Effector memory CD4-positive, alpha-beta T cell (primary cell): ENCODE data around the gene SRCIN1.
"Not testable (repeated sequence)": the region's sequence is repeated elsewhere in the genome, so short reads cannot be mapped to it uniquely, and the experiment has no call there.

ENCODE experiments used
- DNase-seq, 3 donors: peaks; one replicate each; pipeline ENCODE4 v3.0.0-alpha.2; 2020
- H3K27ac ChIP-seq: 2 replicates; pipeline ENCODE4 v1.7.0; 2013; ENCODE audit warnings: mild to moderate bottlenecking, low read length, moderate library complexity; ENCODE audit not compliant: insufficient read depth, poor library complexity, severe bottlenecking
- H3K27me3 ChIP-seq: replicated peaks from 2 replicates; pipeline ENCODE4 v1.7.0; 2013; ENCODE audit warnings: mild to moderate bottlenecking, low read length; ENCODE audit not compliant: insufficient read depth, control insufficient read depth, poor library complexity, severe bottlenecking
- H3K36me3 ChIP-seq: 2 replicates; pipeline ENCODE4 v1.7.0; 2013; ENCODE audit warnings: mild to moderate bottlenecking, low read length, moderate library complexity; ENCODE audit not compliant: control insufficient read depth, insufficient read depth
- H3K4me1 ChIP-seq: 2 replicates; pipeline ENCODE4 v1.7.0; 2013; ENCODE audit warnings: low read length, mild to moderate bottlenecking; ENCODE audit not compliant: control insufficient read depth, insufficient read depth, poor library complexity, severe bottlenecking
- H3K4me3 ChIP-seq: 2 replicates; pipeline ENCODE4 v1.7.0; 2013; ENCODE audit warnings: low read length, low read depth, mild to moderate bottlenecking; ENCODE audit not compliant: insufficient read depth, poor library complexity, severe bottlenecking
- H3K9me3 ChIP-seq: 2 replicates; pipeline ENCODE4 v1.7.0; 2013; ENCODE audit warnings: mild to moderate bottlenecking, low read length, moderate library complexity; ENCODE audit not compliant: control insufficient read depth
- total RNA-seq, 3 donors: gene quantifications; one replicate each; lab custom pipeline; 2026; lab: John Stamatoyannopoulos, UW

The SRCIN1 gene, protein sequence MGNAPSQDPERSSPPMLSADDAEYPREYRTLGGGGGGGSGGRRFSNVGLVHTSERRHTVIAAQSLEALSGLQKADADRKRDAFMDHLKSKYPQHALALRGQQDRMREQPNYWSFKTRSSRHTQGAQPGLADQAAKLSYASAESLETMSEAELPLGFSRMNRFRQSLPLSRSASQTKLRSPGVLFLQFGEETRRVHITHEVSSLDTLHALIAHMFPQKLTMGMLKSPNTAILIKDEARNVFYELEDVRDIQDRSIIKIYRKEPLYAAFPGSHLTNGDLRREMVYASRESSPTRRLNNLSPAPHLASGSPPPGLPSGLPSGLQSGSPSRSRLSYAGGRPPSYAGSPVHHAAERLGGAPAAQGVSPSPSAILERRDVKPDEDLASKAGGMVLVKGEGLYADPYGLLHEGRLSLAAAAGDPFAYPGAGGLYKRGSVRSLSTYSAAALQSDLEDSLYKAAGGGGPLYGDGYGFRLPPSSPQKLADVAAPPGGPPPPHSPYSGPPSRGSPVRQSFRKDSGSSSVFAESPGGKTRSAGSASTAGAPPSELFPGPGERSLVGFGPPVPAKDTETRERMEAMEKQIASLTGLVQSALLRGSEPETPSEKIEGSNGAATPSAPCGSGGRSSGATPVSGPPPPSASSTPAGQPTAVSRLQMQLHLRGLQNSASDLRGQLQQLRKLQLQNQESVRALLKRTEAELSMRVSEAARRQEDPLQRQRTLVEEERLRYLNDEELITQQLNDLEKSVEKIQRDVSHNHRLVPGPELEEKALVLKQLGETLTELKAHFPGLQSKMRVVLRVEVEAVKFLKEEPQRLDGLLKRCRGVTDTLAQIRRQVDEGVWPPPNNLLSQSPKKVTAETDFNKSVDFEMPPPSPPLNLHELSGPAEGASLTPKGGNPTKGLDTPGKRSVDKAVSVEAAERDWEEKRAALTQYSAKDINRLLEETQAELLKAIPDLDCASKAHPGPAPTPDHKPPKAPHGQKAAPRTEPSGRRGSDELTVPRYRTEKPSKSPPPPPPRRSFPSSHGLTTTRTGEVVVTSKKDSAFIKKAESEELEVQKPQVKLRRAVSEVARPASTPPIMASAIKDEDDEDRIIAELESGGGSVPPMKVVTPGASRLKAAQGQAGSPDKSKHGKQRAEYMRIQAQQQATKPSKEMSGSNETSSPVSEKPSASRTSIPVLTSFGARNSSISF
- total RNA-seq = 0 to 0.61 (median 0.17) reads per million in 3 donors

DNA sequence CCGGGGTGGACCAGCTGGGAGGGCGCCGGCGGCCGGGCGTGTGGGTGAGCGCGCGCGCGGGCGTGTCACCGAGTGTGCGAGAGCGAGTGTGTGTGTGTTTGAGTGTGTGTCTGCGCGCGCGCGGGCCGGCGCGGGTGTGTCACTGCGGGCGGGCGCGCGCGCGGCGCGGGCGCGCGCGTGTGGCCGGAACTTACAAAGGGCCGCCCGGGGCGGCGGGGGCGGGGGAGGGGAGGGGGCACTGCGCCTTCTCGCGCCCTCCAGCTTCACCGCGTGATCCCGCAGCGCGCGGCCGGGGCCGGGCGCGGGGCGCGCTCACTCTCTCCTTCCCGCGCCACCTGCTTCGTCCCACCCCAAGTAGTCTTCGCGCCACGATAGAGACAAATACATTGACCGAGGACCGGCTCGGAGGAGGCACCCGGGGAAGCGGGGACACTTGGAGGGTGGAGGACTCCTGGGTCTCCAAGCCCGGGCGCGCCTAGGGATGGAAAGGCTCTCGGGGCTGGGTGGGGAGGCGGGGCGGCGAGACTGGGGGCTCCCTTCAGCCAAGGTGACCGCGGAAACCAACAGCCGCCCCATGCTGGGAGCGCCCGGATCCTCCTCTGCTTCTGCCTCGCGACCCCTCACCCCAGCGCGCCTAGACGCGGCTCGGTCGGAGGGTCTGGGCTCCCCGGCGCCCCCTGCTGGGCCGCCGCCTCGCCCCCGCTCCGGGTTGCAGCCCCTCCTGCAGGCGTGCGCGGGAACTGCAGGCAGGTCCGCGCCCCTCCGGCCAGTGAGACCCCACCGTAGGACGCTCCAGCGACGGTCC is at the start of gene SRCIN1:
Gene SRCIN1, minus strand, starts transcription at position 112 of the 805 bp plus-strand sequence. CDS start 247 bp downstream, outside the sequence.
- Histone ChIP-seq H3K27ac (no peak within 1 kb of the TSS), H3K36me3 (no peaks in the 10 kb centered on the region), H3K4me3 (peak within 1 kb of the TSS; percentile 62), H3K27me3 (peaks cover 50% of the 10 kb centered on the region), H3K9me3 (no peaks in the 10 kb centered on the region), H3K4me1 (peaks cover 17% of the 10 kb centered on the region)
- DNase-seq = peak in 1 of 3 donors; percentile 9

DNA sequence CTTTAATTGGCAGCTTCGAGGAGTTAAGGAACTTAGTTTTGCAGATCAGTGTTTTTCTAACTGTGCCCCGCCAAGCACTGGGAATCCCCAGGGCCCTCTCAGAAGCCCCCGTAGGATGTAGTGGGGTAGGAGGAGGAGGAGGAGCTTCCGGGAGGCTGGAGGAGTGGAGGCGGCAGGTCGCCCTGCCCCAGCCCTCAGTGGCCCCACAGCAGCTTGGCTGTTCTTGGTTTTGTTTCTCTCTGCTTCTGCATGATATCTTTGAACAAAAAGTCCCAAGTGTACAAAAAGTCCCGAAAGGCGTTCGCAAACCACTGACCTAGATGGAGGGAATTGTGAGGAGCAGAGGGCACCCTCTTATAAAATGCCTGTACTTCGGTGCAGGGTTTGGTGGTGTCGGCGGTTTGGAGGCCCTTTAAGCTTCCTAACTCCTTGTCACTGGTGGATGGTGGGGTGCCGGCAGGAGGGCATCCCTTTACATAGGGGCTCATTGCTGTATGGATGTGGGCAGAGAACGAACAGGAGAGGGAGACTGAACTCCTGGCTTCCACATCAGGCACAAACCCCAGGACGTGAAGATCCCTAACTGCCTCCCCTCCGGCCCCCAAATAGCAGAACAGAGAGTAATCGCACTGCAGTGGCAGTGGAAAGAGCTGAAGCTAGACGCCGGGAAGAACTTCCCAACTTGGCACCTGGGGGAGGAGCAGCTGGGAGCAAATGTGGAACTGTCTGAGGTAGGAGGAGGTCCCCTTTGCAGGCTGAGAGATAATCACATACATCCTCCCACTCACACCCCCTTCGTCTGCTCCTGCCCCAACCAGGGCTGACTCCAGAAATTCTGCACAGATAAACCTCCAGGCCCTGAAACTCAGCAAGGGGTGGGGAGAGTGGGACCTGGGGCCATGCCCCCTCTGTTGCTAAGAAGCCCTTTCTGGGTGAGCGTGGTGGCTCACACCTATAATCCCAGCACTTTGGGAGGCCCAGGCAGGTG is 49.0 kb upstream of the SRCIN1 start:
- Histone ChIP-seq H3K27me3 (peaks cover 10% of the 10 kb centered on the region), H3K4me3 (no peak overlapping the region), H3K27ac (no peak overlapping the region), H3K4me1 (no peaks in the 10 kb centered on the region), H3K9me3 (no peaks in the 10 kb centered on the region), H3K36me3 (no peaks in the 10 kb centered on the region)
- DNase-seq = no peak

DNA sequence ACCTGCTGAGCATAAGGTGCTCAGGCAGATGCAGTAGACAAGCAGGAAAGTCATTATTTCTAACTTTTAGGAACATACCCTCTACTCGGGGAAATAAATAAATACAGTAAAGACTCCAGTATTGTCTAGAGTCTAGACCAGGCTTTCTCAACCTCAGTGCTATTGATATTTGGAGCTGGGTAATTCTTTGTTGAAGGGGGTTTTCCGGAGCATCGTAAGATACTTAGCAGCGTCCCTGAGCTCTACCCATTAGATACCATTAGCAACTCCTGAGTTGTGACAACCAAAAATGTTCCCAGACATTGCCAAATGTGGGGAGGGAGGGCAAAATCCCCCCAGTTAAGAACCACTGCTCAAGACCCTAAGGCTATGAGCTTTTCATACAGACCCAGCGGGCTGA is 47.9 kb upstream of the SRCIN1 start:
- H3K4me3 ChIP-seq = no peak overlapping the region
- no peaks in the 10 kb centered on the region for H3K36me3 ChIP-seq
- H3K4me1 ChIP-seq = no peaks in the 10 kb centered on the region
- H3K9me3 ChIP-seq = no peaks in the 10 kb centered on the region
- no peak overlapping the region for H3K27ac ChIP-seq
- no peak for DNase-seq
- peaks cover 10% of the 10 kb centered on the region for H3K27me3 ChIP-seq

DNA sequence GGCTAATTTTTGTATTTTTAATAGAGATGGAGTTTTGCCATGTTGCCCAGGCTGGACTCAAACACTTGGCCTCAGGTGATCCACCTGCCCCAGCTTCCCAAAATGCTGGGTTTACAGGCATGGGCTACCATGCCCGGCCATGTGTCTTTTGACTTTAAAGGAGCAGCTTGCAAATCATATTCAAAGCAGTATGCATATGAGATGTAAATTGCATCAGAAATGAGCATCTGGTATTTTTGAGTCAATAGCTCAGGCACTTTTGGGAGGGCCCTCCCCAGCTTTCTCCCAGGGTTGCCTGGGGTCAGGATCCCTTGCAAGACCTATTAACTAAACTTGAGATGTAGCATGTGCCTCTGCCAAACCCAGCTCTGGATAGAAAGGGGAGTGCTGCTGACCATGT is 47.5 kb upstream of the SRCIN1 start:
- Histone ChIP-seq H3K4me3 (no peak overlapping the region), H3K27ac (no peak overlapping the region), H3K4me1 (no peaks in the 10 kb centered on the region), H3K36me3 (no peaks in the 10 kb centered on the region), H3K27me3 (peaks cover 10% of the 10 kb centered on the region), H3K9me3 (no peaks in the 10 kb centered on the region)
- no peak for DNase-seq

DNA sequence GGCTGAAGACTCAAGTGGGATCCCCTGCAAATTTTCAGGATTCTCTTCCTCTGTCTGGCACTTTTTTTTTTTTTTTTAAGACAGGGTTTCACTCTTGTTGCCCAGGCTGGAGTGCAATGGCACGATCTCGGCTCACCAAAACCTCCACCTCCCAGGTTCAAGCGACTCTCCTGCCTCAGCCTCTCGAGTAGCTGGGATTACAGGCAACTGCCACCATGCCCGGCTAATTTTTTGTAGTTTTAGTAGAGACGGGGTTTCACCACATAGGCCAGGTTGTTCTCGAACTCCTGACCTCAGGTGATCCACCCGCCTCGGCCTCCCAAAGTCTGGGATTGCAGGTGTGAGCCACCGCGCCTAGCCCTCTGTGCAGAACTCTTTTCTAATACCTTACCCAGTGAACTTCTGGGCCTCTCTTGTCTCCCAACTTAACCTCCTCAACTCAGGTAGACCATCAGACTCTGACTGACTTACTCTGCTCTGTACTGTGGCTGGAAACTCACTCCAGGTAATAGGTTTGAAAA is 45.0 kb upstream of the SRCIN1 start:
- H3K4me3 ChIP-seq, H3K36me3 ChIP-seq, H3K27me3 ChIP-seq, H3K4me1 ChIP-seq, H3K27ac ChIP-seq, H3K9me3 ChIP-seq, DNase-seq: not testable (repeated sequence)

DNA sequence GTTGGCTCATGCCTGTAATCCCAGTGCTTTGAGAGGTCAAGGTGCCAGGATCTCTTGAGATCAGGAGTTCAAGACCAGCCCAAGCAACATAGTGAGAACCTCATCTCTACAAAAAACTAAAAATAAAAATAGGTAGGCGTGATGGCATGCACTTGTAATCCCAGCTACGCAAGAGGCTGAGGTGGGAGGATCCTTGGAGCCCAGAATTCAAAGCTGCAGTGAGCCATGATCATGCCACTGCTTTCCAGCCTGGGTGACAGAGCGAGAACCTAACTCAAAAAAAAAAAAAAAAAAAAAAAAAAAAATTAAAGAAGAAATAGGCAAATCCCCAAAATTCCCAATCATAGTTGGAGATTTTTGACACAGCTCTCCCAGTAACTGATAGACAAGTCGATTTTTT is 32.2 kb upstream of the SRCIN1 start:
- H3K9me3 ChIP-seq = no peaks in the 10 kb centered on the region
- H3K4me3 ChIP-seq = no peak overlapping the region

DNA sequence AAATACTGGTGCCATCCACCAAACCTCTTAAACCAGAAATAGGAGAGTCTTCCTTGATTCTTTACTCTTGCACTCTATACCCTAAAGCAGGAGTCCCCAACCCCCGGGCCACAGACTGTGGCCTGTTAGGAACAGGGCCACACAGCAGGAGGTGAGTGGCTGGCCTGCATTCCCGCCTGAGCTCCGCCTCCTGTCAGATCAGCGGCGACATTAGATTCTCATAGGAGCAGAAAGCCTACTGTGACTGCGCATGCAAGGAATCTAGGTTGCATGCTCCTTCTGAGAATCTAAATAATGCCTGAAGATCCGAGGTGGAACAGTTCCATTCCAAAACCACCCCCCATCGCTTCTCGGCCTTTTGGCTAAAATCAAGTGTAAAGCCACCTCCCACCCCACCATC is 30.3 kb upstream of the SRCIN1 start:
- Histone ChIP-seq H3K36me3 (no peaks in the 10 kb centered on the region), H3K4me1 (no peaks in the 10 kb centered on the region), H3K27ac (no peak overlapping the region), H3K4me3 (no peak overlapping the region), H3K27me3 (no peaks in the 10 kb centered on the region), H3K9me3 (no peaks in the 10 kb centered on the region)
- no peak for DNase-seq

More for the DNA sequence above, 32.2 kb upstream of the SRCIN1 start:
- Histone ChIP-seq H3K36me3 (no peaks in the 10 kb centered on the region), H3K4me1 (no peaks in the 10 kb centered on the region), H3K27me3 (no peaks in the 10 kb centered on the region), H3K27ac (no peak overlapping the region)
- no peak for DNase-seq

DNA sequence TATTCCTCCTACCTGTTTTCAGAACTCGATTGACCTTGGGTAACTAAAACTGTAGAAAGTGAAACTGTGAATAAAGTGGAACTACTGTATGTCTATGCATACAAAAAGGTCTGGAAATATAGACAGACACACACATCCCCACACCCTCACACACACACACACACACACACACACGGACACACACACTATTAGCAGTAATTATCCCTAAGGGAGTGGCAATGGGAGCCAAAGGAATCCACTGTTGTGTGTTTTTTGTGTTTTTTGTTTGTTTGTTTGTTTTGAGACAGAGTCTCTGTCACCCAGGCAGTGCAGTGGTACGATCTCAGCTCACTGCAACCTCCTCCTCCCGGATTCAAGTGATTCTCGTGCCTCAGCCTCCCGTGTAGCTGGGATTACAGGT is 26.6 kb upstream of the SRCIN1 start:
- H3K4me3 ChIP-seq = no peak overlapping the region
- DNase-seq = no peak
- H3K4me1 ChIP-seq = no peaks in the 10 kb centered on the region
- no peaks in the 10 kb centered on the region for H3K9me3 ChIP-seq
- H3K36me3 ChIP-seq = no peaks in the 10 kb centered on the region
- H3K27me3 ChIP-seq = no peaks in the 10 kb centered on the region
- H3K27ac ChIP-seq = no peak overlapping the region
